HCT116 (cell line): ENCODE results near the gene ERVW-1.

Experiments
- CEBPB ChIP-seq: IDR thresholded peaks from 2 replicates; pipeline ENCODE4 v1.6.1; 2012; ENCODE audit warnings: low read depth
- EZH2 ChIP-seq: fragments of 200-600 bp; sonication (generic); IDR thresholded peaks from 2 replicates; pipeline ENCODE4 v1.6.1; 2017; ENCODE audit warnings: antibody characterized with exemption, mixed run types
- FOSL1 ChIP-seq: IDR thresholded peaks from 2 replicates; pipeline ENCODE4 v1.6.1; 2012; ENCODE audit warnings: low read depth
- POLR2A ChIP-seq: IDR thresholded peaks from 2 replicates; pipeline ENCODE4 v1.7.0; 2011; ENCODE audit warnings: borderline replicate concordance; ENCODE audit not compliant: insufficient read depth, insufficient read length; ENCODE audit errors: extremely low read depth
- REST ChIP-seq: IDR thresholded peaks from 2 replicates; pipeline ENCODE4 v1.6.1; 2012; ENCODE audit warnings: low read depth
- SIN3A ChIP-seq: IDR thresholded peaks from 2 replicates; pipeline ENCODE4 v1.6.1; 2012; ENCODE audit warnings: low read depth
- SP1 ChIP-seq: IDR thresholded peaks from 2 replicates; pipeline ENCODE4 v1.6.1; 2012; ENCODE audit warnings: low read depth
- TCF7L2 ChIP-seq: IDR thresholded peaks from 2 replicates; pipeline ENCODE4 v1.7.0; 2011; ENCODE audit warnings: borderline replicate concordance, inconsistent platforms; ENCODE audit not compliant: insufficient read depth, insufficient read length; ENCODE audit errors: extremely low read depth
- YY1 ChIP-seq: IDR thresholded peaks from 2 replicates; pipeline ENCODE4 v1.6.1; 2011; ENCODE audit warnings: low read length, low read depth, moderate library complexity, mild to moderate bottlenecking; ENCODE audit not compliant: insufficient replicate concordance; ENCODE audit errors: extremely low read depth
- ZFX ChIP-seq: fragments of 450-650 bp; IDR thresholded peaks from 2 replicates; pipeline ENCODE4 v1.6.1; 2017
- TF ChIP-seq, protein P1 (sequence below), 3 experiments: fragments of 200-600 bp in 1 of 3; sonication (generic) in 1 of 3; IDR thresholded peaks in 2 of 3; conservative IDR thresholded peaks in 1 of 3; 2 replicates each; pipeline ENCODE4 v1.5.1; 2012 to 2017; ENCODE audit warnings: low read depth in 2 of 3, low read length in 2 of 3, antibody characterized with exemption in 1 of 3, borderline replicate concordance in 1 of 3, control low read depth in 1 of 3, mild to moderate bottlenecking in 1 of 3, mixed read lengths in 1 of 3, mixed run types in 1 of 3, moderate library complexity in 1 of 3; ENCODE audit not compliant: insufficient read depth in 1 of 3
- TF ChIP-seq, protein P2 (sequence below): IDR thresholded peaks from 2 replicates; pipeline ENCODE4 v1.6.1; 2012

- no peak for TF ChIP-seq EZH2
- TF ChIP-seq, protein P1, sequence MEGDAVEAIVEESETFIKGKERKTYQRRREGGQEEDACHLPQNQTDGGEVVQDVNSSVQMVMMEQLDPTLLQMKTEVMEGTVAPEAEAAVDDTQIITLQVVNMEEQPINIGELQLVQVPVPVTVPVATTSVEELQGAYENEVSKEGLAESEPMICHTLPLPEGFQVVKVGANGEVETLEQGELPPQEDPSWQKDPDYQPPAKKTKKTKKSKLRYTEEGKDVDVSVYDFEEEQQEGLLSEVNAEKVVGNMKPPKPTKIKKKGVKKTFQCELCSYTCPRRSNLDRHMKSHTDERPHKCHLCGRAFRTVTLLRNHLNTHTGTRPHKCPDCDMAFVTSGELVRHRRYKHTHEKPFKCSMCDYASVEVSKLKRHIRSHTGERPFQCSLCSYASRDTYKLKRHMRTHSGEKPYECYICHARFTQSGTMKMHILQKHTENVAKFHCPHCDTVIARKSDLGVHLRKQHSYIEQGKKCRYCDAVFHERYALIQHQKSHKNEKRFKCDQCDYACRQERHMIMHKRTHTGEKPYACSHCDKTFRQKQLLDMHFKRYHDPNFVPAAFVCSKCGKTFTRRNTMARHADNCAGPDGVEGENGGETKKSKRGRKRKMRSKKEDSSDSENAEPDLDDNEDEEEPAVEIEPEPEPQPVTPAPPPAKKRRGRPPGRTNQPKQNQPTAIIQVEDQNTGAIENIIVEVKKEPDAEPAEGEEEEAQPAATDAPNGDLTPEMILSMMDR (IDR thresholded peaks at IDR 0.05 in 2 of 3, conservative IDR thresholded peaks at IDR 0.05 in 1 of 3; ENCODE audit: borderline replicate concordance in 1 of 3, insufficient read depth in 1 of 3, low read depth in 2 of 3, low read length in 2 of 3), result no peak
- TF ChIP-seq POLR2A, result no peak
- TF ChIP-seq ZFX, result no peak
- TF ChIP-seq CEBPB, result no peak
- TF ChIP-seq FOSL1, result no peak
- no peak for TF ChIP-seq SIN3A
- TF ChIP-seq REST, result no peak
- no peak for TF ChIP-seq YY1
- TF ChIP-seq SP1, result no peak
- no peak for TF ChIP-seq TCF7L2
- TF ChIP-seq, protein P2, sequence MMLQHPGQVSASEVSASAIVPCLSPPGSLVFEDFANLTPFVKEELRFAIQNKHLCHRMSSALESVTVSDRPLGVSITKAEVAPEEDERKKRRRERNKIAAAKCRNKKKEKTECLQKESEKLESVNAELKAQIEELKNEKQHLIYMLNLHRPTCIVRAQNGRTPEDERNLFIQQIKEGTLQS, result no peak
Observed at GRCh38 chr7:92478095-92478494, 349 bp upstream of the ERVW-1 start.
